ENCODE results near the gene GABRQ. TPM values are rescaled to one million over a fixed set of nuclear protein-coding genes. Genes with fewer than 3 reads are reported as not detected.

The GABRQ gene
- total RNA-seq = under 0.01 TPM in 1 of 2 replicates, not detected in the other

GRCh38 chrX:152637649-152638442 lies at the start of gene GABRQ:
Gene GABRQ, plus strand, starts transcription at chrX:152637895. Its CDS starts 308 bp downstream, at chrX:152638203.

GRCh38 chrX:152697952-152698931 lies 60.5 kb downstream of the GABRQ start, which contains the start of gene MAGEA3:
Gene MAGEA3, plus strand, starts transcription at chrX:152698794. Its CDS starts 2,039 bp downstream, at chrX:152700833.

Other genes with a start within 250 kb of the GABRQ start
- gene GABRA3, start 186.6 kb upstream of the GABRQ start, total RNA-seq = 1.2 TPM in 2 replicates
- not detected in 2 replicates for gene MAGEA3, start 60.9 kb downstream of the GABRQ start, total RNA-seq
- not detected in 2 replicates for gene CSAG2, start 71.4 kb downstream of the GABRQ start, total RNA-seq
- not detected in 2 replicates for gene MAGEA2B, start 76.7 kb downstream of the GABRQ start, total RNA-seq
- gene CSAG1, start 95.8 kb downstream of the GABRQ start, total RNA-seq = not detected in 2 replicates
- gene MAGEA12, start 95.9 kb downstream of the GABRQ start, total RNA-seq = not detected in 2 replicates
- not detected in 2 replicates for gene MAGEA2, start 115.9 kb downstream of the GABRQ start, total RNA-seq
- not detected in 2 replicates for gene CSAG3, start 121.3 kb downstream of the GABRQ start, total RNA-seq
- gene MAGEA6, start 131.8 kb downstream of the GABRQ start, total RNA-seq = not detected in 2 replicates
- gene CETN2, start 192.9 kb downstream of the GABRQ start, total RNA-seq = 34.1 and 37.3 TPM in 2 replicates
- 8.6 and 22.8 TPM in 2 replicates for gene NSDHL, start 193.2 kb downstream of the GABRQ start, total RNA-seq

Measured in placental epithelial cell (primary cell).